Loucy (cell line): ENCODE measurements around the gene TBPL2.

Experiments
- H2AFZ ChIP-seq: fragments of 200-600 bp; sonication (generic); 2 replicates; pipeline ENCODE4 v1.6.0; 2016; ENCODE audit warnings: antibody characterized with exemption, mild to moderate bottlenecking, low read length, moderate library complexity
- H3F3A ChIP-seq: fragments of 200-600 bp; 2 replicates; pipeline ENCODE4 v1.6.0; 2016; ENCODE audit warnings: antibody characterized with exemption, low read depth, mild to moderate bottlenecking
- H3K27me3 ChIP-seq: fragments of 200-600 bp; sonication (generic); 2 replicates; pipeline ENCODE4 v1.6.1; 2014; ENCODE audit warnings: low read length, mild to moderate bottlenecking; ENCODE audit not compliant: insufficient read depth, poor library complexity, severe bottlenecking
- H3K36me3 ChIP-seq: fragments of 200-600 bp; sonication (generic); 2 replicates; pipeline ENCODE4 v1.6.1; 2016; ENCODE audit warnings: low read length; ENCODE audit not compliant: insufficient read depth
- H3K4me1 ChIP-seq: fragments of 200-600 bp; sonication (generic); 2 replicates; pipeline ENCODE4 v1.5.1; 2014; ENCODE audit warnings: low read length, mild to moderate bottlenecking; ENCODE audit not compliant: insufficient read depth, poor library complexity, severe bottlenecking
- H3K4me2 ChIP-seq: fragments of 200-600 bp; sonication (generic); 2 replicates; pipeline ENCODE4 v1.6.0; 2014; ENCODE audit warnings: antibody characterized with exemption, low read length, low read depth, mild to moderate bottlenecking; ENCODE audit not compliant: poor library complexity, severe bottlenecking
- H3K4me3 ChIP-seq: fragments of 200-600 bp; sonication (generic); 2 replicates; pipeline ENCODE4 v1.5.1; 2014; ENCODE audit warnings: low read length, mild to moderate bottlenecking, mixed read lengths; ENCODE audit not compliant: poor library complexity, severe bottlenecking
- H3K79me2 ChIP-seq: fragments of 200-600 bp; sonication (generic); 2 replicates; pipeline ENCODE4 v1.6.1; 2014; ENCODE audit warnings: low read length; ENCODE audit not compliant: insufficient read depth
- H3K9ac ChIP-seq: fragments of 200-600 bp; sonication (generic); 2 replicates; pipeline ENCODE4 v1.6.0; 2014; ENCODE audit warnings: mild to moderate bottlenecking, low read depth, low read length, moderate library complexity; ENCODE audit not compliant: poor library complexity, severe bottlenecking
- H3K9me2 ChIP-seq: fragments of 200-600 bp; sonication (generic); replicated peaks from 2 replicates; pipeline ENCODE4 v1.6.1; 2016; ENCODE audit warnings: low read depth, low read length, mixed read lengths
- H3K9me3 ChIP-seq: fragments of 200-600 bp; sonication (generic); 2 replicates; pipeline ENCODE4 v1.6.1; 2014; ENCODE audit warnings: mild to moderate bottlenecking, antibody characterized with exemption, low read length, low read depth; ENCODE audit not compliant: insufficient read depth
- H4K20me1 ChIP-seq: fragments of 200-600 bp; sonication (generic); 2 replicates; pipeline ENCODE4 v1.6.0; 2014; ENCODE audit warnings: antibody characterized with exemption, low read length, mild to moderate bottlenecking; ENCODE audit not compliant: insufficient read depth, poor library complexity, severe bottlenecking
- CTCF ChIP-seq: fragments of 200-600 bp; sonication (generic); conservative IDR thresholded peaks from 2 replicates; pipeline ENCODE4 v1.5.1; 2014; ENCODE audit warnings: mild to moderate bottlenecking, antibody characterized with exemption, low read length
- EZH2phosphoT487 ChIP-seq: fragments of 200-600 bp; IDR thresholded peaks from 2 replicates; pipeline ENCODE4 v1.6.1; 2018; ENCODE audit warnings: antibody characterized with exemption, mild to moderate bottlenecking, moderate library complexity, borderline replicate concordance

Gene TBPL2

GRCh38 chr14:55449116-55449515, 8.7 kb upstream of the TBPL2 start:
- H3K79me2 ChIP-seq = no peaks in the 10 kb centered on the region
- H2AFZ ChIP-seq = no peak overlapping the region
- H3K9me3 ChIP-seq = no peaks in the 10 kb centered on the region

DNA sequence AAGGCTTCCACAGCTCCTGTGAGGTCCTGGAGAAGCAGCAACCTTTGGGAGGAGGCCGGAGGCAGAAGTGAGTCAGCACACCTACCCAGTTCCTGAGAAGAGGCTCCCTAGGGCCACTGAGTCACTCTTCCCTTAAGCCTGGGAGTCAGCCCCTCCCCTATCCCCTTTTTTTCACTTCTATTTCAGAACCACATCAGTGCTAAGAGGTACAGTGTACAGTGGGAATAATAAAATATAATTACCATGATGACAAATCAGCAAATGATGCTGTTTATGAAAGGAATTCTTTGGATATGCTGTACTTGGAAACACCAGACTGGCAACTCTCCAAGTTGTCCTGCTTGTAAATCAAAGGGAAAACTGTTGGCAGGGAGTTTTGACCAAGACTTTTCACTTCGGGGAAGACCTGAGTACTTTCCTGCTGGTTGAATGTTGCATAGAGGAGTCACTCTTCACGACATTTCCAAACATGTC, 7.8 kb upstream of the TBPL2 start:
- H4K20me1 ChIP-seq = no peaks in the 10 kb centered on the region
- H3K4me2 ChIP-seq = no peak overlapping the region
- H3K9me3 ChIP-seq = no peaks in the 10 kb centered on the region
- H3K4me1 ChIP-seq = peaks cover 7% of the 10 kb centered on the region
- no peaks in the 10 kb centered on the region for H3K9me2 ChIP-seq
- no peaks in the 10 kb centered on the region for H3F3A ChIP-seq
- H3K36me3 ChIP-seq = no peaks in the 10 kb centered on the region
- no peaks in the 10 kb centered on the region for H3K27me3 ChIP-seq
- no peak overlapping the region for H3K9ac ChIP-seq
- H3K79me2 ChIP-seq = no peaks in the 10 kb centered on the region
- no peak for TF ChIP-seq CTCF
- no peak for TF ChIP-seq EZH2phosphoT487
- no peak overlapping the region for H2AFZ ChIP-seq
- no peak overlapping the region for H3K4me3 ChIP-seq

More at GRCh38 chr14:55449116-55449515, 8.7 kb upstream of the TBPL2 start:
- Histone ChIP-seq H4K20me1 (no peaks in the 10 kb centered on the region), H3K9ac (no peak overlapping the region), H3K9me2 (no peaks in the 10 kb centered on the region), H3F3A (no peaks in the 10 kb centered on the region), H3K4me2 (no peak overlapping the region), H3K36me3 (no peaks in the 10 kb centered on the region), H3K27me3 (no peaks in the 10 kb centered on the region), H3K4me1 (peaks cover 7% of the 10 kb centered on the region), H3K4me3 (no peak overlapping the region)
- TF ChIP-seq CTCF = no peak
- TF ChIP-seq EZH2phosphoT487 = no peak

- Histone ChIP-seq H3K4me2 (no peak overlapping the region), H3K4me1 (peaks cover 7% of the 10 kb centered on the region), H4K20me1 (no peaks in the 10 kb centered on the region), H3K9me3 (no peaks in the 10 kb centered on the region), H3K9ac (no peak overlapping the region), H3F3A (no peaks in the 10 kb centered on the region), H3K9me2 (no peaks in the 10 kb centered on the region), H3K79me2 (no peaks in the 10 kb centered on the region), H3K36me3 (no peaks in the 10 kb centered on the region), H2AFZ (0 out of 2 replicates have a peak overlapping the region, but pooled peaks have one; percentile 4), H3K27me3 (no peaks in the 10 kb centered on the region), H3K4me3 (no peak overlapping the region)
- TF ChIP-seq EZH2phosphoT487 (no peak), CTCF (no peak)
Measured at GRCh38 chr14:55446833-55447232, 6.4 kb upstream of the TBPL2 start.
